Cardiac muscle cell (in vitro differentiated cells and primary cell): Measurements from ENCODE around the gene KIRREL3. TPM values are rescaled to one million over a fixed set of nuclear protein-coding genes. Genes with fewer than 3 reads are reported as not detected.

Source experiments
- DNase-seq, 2 donors: peaks; one replicate each; pipeline versions ENCODE4 v3.0.0 to v3.0.0-alpha.2; 2010 to 2017; ENCODE audit warnings: low read depth in 1 of 2, low spot score in 1 of 2
- H3K27ac ChIP-seq: fragments of 200-600 bp; sonication (generic); 2 replicates; pipeline ENCODE4 v1.5.1; 2016
- H3K27me3 ChIP-seq: fragments of 200-600 bp; sonication (generic); 2 replicates; pipeline ENCODE4 v1.6.0; 2016; ENCODE audit warnings: control low read depth
- H3K36me3 ChIP-seq: fragments of 200-600 bp; sonication (generic); 2 replicates; pipeline ENCODE4 v1.5.1; 2016; ENCODE audit warnings: control low read depth
- H3K4me1 ChIP-seq: fragments of 200-600 bp; sonication (generic); 2 replicates; pipeline ENCODE4 v1.8.1; 2017; ENCODE audit warnings: low read depth, mild to moderate bottlenecking, mixed run types
- H3K4me3 ChIP-seq: fragments of 200-600 bp; sonication (generic); 2 replicates; pipeline ENCODE4 v1.5.1; 2016; ENCODE audit warnings: mild to moderate bottlenecking
- H3K9me3 ChIP-seq: fragments of 200-600 bp; sonication (generic); 2 replicates; pipeline ENCODE4 v1.5.1; 2017; ENCODE audit warnings: low read depth, mild to moderate bottlenecking, control low read depth
- CTCF ChIP-seq: IDR thresholded peaks from 2 replicates; pipeline ENCODE4 v1.5.1; 2012; ENCODE audit warnings: low read depth, mild to moderate bottlenecking, low read length
- polyA plus RNA-seq: library from polyadenylated mRNA; unstranded; fragments of >200 nt; fragmentation: Nextera tagmentation; extraction: Ambion mirVana; gene quantifications from 2 replicates; pipeline ENCODE4 v1.2.1, GENCODE V29; 2016
- total RNA-seq: library from RNA; depleted of rRNA; stranded (reverse); fragments of >200 nt; gene quantifications from 2 replicates; pipeline ENCODE4 v1.2.3, GENCODE V29; 2016

The KIRREL3 gene
- total and polyA plus RNA-seq, 2 experiments from 2014 or later: 0.12 to 0.89 TPM

GRCh38 chr11:126512741-126513715 lies 487.5 kb downstream of the KIRREL3 start:
- TF ChIP-seq CTCF: no peak

DNA sequence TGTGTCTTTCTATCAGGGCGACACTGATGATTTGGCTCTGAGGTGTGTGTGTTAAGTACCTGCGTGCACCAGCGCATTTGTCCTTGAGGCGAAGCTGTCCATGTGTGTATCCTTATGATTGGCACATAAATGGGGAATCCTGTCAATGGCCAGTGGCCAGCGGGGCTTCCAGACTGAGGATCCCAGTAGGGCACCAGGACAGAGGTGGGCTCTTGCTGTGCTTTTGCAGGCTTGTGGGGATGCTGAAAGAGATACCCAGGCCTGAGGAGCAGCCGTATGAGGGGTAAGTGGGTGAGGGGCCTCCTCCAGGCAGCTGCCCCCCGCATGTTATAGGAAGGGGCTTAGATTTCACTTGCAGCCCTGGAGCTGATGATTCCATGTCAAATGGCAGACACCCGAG lies 488.3 kb downstream of the KIRREL3 start:
- Histone ChIP-seq H3K4me1 (no peaks in the 10 kb centered on the region), H3K4me3 (no peak overlapping the region), H3K9me3 (no peaks in the 10 kb centered on the region), H3K27me3 (peaks cover 21% of the 10 kb centered on the region), H3K36me3 (no peaks in the 10 kb centered on the region), H3K27ac (no peak overlapping the region)
- TF ChIP-seq CTCF: no peak
- no peak for DNase-seq

More at GRCh38 chr11:126512741-126513715, 487.5 kb downstream of the KIRREL3 start:
- Histone ChIP-seq H3K36me3 (no peaks in the 10 kb centered on the region), H3K27me3 (peaks cover 14% of the 10 kb centered on the region), H3K4me3 (no peak overlapping the region), H3K27ac (no peak overlapping the region), H3K9me3 (no peaks in the 10 kb centered on the region), H3K4me1 (no peaks in the 10 kb centered on the region)
- no peak for DNase-seq

DNA sequence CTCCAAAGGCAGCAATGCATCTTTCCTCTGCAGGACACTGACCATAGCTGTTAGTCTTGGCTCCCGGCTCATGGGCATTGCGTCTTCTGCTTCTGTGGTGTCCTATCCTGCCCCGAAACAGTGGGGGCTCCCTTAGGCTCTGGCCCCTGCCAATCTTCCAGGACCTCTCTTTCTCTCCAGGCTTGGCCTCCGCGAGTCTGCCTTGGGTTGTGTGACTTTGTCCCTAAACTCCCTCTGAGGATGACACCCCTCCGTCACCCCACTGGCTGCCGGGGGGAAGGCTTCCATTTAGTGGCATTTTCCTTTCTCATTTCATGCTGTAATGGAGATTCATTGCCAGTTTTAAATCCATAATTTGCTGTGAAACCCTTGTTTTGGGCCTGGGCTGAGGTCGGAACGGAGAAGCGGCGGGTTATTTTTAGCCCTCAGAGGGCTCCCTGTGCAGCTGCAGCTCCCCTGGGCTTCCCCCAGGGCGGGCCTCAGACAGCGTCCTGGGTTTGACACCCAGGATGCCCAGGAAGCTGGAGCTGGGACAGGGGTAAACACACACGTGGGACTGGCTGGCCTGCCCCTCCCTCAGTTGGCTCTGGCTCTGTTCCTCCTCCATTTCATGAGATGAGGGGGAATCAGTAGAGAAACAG lies 489.0 kb downstream of the KIRREL3 start:
- Histone ChIP-seq H3K4me1 (no peaks in the 10 kb centered on the region), H3K27me3 (peaks cover 21% of the 10 kb centered on the region), H3K9me3 (no peaks in the 10 kb centered on the region), H3K27ac (no peak overlapping the region), H3K4me3 (no peak overlapping the region), H3K36me3 (no peaks in the 10 kb centered on the region)
- DNase-seq: no peak
- TF ChIP-seq CTCF: no peak

GRCh38 chr11:126510621-126511370 lies 489.8 kb downstream of the KIRREL3 start:
- no peak overlapping the region for H3K27ac ChIP-seq
- no peaks in the 10 kb centered on the region for H3K36me3 ChIP-seq
- TF ChIP-seq CTCF: no peak
- H3K9me3 ChIP-seq: no peaks in the 10 kb centered on the region
- peaks cover 21% of the 10 kb centered on the region for H3K27me3 ChIP-seq
- H3K4me1 ChIP-seq: no peaks in the 10 kb centered on the region
- no peak overlapping the region for H3K4me3 ChIP-seq
- DNase-seq: peak; percentile 15 to 68

DNA sequence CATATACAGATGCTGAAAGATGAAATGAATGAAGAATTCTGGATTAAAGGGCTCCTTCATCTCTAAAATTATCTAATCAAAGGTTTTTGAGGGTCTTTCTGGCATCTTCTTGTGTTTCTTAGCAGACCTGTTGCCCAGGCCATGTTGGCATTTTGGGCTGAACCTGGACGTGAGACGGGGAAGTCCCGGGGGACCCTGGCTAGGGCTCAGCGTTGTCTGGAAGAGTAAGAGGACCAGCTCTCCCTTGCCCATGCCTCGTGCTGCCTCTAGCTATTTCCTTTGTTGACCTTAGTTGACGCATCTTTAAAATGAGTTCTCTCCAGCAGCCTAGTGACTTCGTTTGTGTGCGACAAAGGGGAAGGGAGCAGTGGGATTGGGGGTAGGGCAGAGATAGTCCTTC lies 492.9 kb downstream of the KIRREL3 start:
- no peaks in the 10 kb centered on the region for H3K4me1 ChIP-seq
- no peak for DNase-seq
- TF ChIP-seq CTCF: no peak
- no peaks in the 10 kb centered on the region for H3K36me3 ChIP-seq
- no peaks in the 10 kb centered on the region for H3K9me3 ChIP-seq
- peaks cover 33% of the 10 kb centered on the region for H3K27me3 ChIP-seq
- H3K27ac ChIP-seq: no peak overlapping the region
- H3K4me3 ChIP-seq: no peak overlapping the region
